ENCODE results near the gene POLR3B. TPM values are rescaled to one million over a fixed set of nuclear protein-coding genes. Genes with fewer than 3 reads are reported as not detected.

The POLR3B gene
- total RNA-seq, 4 donors from 2014 or later = 4.7 to 13.0 (median 5.6) TPM

- no peak for TF ChIP-seq CTCF (IDR thresholded peaks at IDR 0.05; ENCODE audit: low read depth)
These were observed 11.8 kb upstream of the POLR3B start for GRCh38 chr12:106345746-106346145.

- no peak for TF ChIP-seq CTCF (IDR thresholded peaks at IDR 0.05; ENCODE audit: low read depth)
These were observed 9.1 kb upstream of the POLR3B start for GRCh38 chr12:106348411-106348810.

DNA sequence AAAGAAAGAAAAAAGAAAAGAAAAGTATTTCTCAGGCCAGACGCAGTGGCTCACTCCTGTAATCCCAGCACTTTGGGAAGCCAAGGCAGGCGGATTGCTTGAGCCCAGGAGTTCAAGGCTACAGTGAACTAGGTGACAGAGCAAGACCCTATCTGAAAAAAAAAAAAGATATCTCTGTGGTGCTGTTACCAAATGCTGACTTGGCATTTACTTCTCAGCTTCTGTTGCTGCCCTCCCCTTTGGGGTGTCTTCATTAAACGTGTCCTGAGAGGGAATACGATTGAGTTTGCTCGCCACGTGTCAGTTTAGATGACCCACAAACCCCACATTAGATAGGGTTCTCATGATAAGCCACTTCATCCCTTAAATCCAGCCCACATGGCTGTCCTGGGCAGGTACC, 4.4 kb upstream of the POLR3B start:
- TF ChIP-seq CTCF (IDR thresholded peaks at IDR 0.05; ENCODE audit: low read depth) = no peak

- no peak for TF ChIP-seq CTCF (IDR thresholded peaks at IDR 0.05; ENCODE audit: low read depth)
These were observed 1.1 kb downstream of the POLR3B start for GRCh38 chr12:106358396-106359241.

DNA sequence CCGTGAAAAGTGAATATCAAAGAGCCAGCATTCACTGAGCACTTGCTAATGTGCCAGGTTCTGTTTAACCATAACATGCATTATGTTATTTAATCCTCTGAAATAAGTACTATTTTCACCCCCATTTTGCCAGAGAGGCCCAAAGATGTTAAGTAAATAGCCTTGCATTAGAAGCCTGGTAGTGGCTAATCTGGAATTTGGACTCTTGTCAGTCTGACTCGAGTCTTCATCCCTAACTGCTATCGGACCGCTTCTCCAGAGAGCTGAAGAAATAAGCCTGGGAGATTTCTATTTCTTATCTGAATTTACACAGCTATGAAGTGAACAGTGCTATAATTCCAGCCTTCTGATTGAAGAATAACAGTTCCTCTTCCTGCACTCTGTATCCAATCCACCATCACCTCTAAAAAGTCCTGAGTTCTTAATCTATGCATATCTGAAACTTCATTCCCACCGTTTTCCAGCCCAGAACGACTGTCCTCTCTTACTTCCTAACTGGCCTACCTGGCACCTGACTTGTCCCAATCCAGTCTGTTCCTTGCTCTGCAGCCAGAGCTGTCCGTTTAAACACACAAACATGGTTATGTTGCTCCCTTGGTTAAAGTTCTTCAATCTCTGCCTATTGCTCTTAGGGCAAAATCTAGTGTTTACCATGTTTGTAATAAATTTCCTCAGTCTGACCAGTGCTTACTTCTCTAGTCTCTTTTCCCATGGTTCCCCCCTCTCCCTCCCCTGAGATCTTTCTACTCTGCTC, 2.3 kb downstream of the POLR3B start:
- TF ChIP-seq CTCF (IDR thresholded peaks at IDR 0.05; ENCODE audit: low read depth) = no peak

GRCh38 chr12:106360400-106360994, 2.9 kb downstream of the POLR3B start:
- TF ChIP-seq CTCF (IDR thresholded peaks at IDR 0.05; ENCODE audit: low read depth) = no peak

DNA sequence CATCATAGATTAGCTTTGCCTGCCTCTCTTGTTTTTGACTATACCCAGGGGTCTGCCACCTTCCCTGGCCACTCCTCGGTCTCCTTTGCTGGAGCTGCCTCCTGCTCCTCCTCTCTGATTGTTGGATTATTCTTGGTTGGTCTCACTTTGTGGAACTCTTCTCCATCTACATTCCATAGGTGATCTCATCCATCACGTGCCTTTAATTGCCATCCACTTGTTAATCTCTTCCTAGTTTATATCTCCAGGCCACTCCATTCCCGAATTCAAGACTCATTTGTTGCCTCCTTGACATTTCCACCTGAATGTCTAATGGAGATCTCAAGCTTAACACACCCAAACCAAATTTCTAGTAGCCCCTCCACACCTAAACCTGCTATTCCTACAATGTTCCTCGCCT, 5.4 kb downstream of the POLR3B start:
- TF ChIP-seq CTCF (IDR thresholded peaks at IDR 0.05; ENCODE audit: low read depth) = no peak

Measured in subcutaneous adipose tissue (tissue), 4 donors.